Right cardiac atrium (tissue), 5 donors: Measurements from ENCODE around the gene PFDN2. TPM values are rescaled to one million over a fixed set of nuclear protein-coding genes. Genes with fewer than 3 reads are reported as not detected.

ENCODE experiments used
- ATAC-seq, 2 donors: fragments of 200-7000 bp; cut with Tn5 transposase; one replicate each; pipeline versions ENCODE4 v1.8.0 to v1.9.1; 2020; ENCODE audit warnings: moderate library complexity in 2 of 2, mild to moderate bottlenecking in 1 of 2
- DNase-seq, 3 donors: peaks; one replicate each; pipeline ENCODE4 v3.0.0-alpha.2; 2020
- H3K27ac ChIP-seq: one replicate; pipeline ENCODE4 v1.5.1; 2013; ENCODE audit warnings: mild to moderate bottlenecking, low read length, control low read depth, moderate library complexity
- H3K27me3 ChIP-seq: one replicate; pipeline ENCODE4 v1.6.1; 2013; ENCODE audit not compliant: control insufficient read depth, insufficient read depth
- H3K4me1 ChIP-seq: one replicate; pipeline ENCODE4 v1.6.1; 2013; ENCODE audit warnings: low read length; ENCODE audit not compliant: control insufficient read depth, insufficient read depth
- H3K4me3 ChIP-seq: one replicate; pipeline ENCODE4 v1.5.1; 2013; ENCODE audit warnings: low read length, control low read depth
- H3K9me3 ChIP-seq: one replicate; pipeline ENCODE4 v1.6.1; 2013; ENCODE audit warnings: low read length; ENCODE audit not compliant: control insufficient read depth
- WGBS: extraction: QIAGEN DNeasy Blood & Tissue Kit; methylation state at CpG from one replicate; pipeline ENCODE4 v1.1.7; 2013; 5-methylcytosine and 5-hydroxymethylcytosine counted together
- intact Hi-C, 4 donors: fragments of 100-400 bp; cut with DNase I; formaldehyde crosslinking; loops; one replicate each; pipeline versions ENCODE4 v1.11.0 to v1.14.0; 2022 to 2023
- polyA plus RNA-seq: library from polyadenylated mRNA; stranded (reverse); fragments of 200-250 nt; gene quantifications from one replicate; pipeline ENCODE4 v1.2.3, GENCODE V29; 2013
- total RNA-seq, 4 donors: library from RNA; stranded (reverse); fragmentation: NEBNext Ultra II Directional; extraction: Animal tissue kit (Norgen Biotek cat#: 25700); gene quantifications; one replicate each; pipeline ENCODE4 v1.2.1, GENCODE V29; 2021
- donor health status: healthy with polysubstance abuse.
- donor health status: DM: no; HTN: yes; CAD: no.
- donor health status: DM: no; HTN: no; CAD: no.
- donor health status: DM: no; HTN: yes; CAD: no; lungs with severe emphysema.
- donor health status: DM: yes; HTN: yes; CAD: no.

The PFDN2 gene
- total and polyA plus RNA-seq, 5 donors, result 44.9 to 151 (median 54.7) TPM

GRCh38 chr1:161137881-161138280 lies 20.0 kb upstream of the PFDN2 start:
- 56% methylated on average over 3 of the region's 3 CpGs for WGBS
- Histone ChIP-seq H3K4me1 (no peaks in the 10 kb centered on the region), H3K4me3 (no peak overlapping the region), H3K9me3 (no peaks in the 10 kb centered on the region), H3K27me3 (no peaks in the 10 kb centered on the region), H3K27ac (no peak overlapping the region)
- ATAC-seq (no peak), DNase-seq (peak in 1 of 3 donors; percentile 9)
- intact Hi-C loops, result loop anchor here in 3 of 4 donors (10.0 kb wide), 3 partner anchors 63 to 143 kb away; partner anchors contain the start of gene USF1 (in 1 of the 3)

GRCh38 chr1:161133220-161133740 lies 15.4 kb upstream of the PFDN2 start:
- peak overlapping the region; percentile 98 for H3K27ac ChIP-seq
- H3K9me3 ChIP-seq, result no peaks in the 10 kb centered on the region
- no peaks in the 10 kb centered on the region for H3K27me3 ChIP-seq
- DNase-seq (no peak), ATAC-seq (no peak)
- no peaks in the 10 kb centered on the region for H3K4me1 ChIP-seq
- peak overlapping the region; percentile 86 for H3K4me3 ChIP-seq
- 6% methylated on average over 11 of the region's 11 CpGs for WGBS
- intact Hi-C loops, result loop anchor here in 3 of 4 donors (10.0 kb wide), 3 partner anchors 58 to 138 kb away; partner anchors contain the start of gene USF1 (in 1 of the 3)

- H3K4me1 ChIP-seq, result no peaks in the 10 kb centered on the region
- DNase-seq, result peak; percentile 95 to 98 (median 96)
- peak; percentile 95 to 96 for ATAC-seq
- peak within 1 kb of the TSS; percentile 86 for H3K4me3 ChIP-seq
- under 1% methylated on average over 68 of the region's 68 CpGs for WGBS
- no peaks in the 10 kb centered on the region for H3K27me3 ChIP-seq
- intact Hi-C loops, result loop anchor here in 3 of 4 donors (10.0 kb wide), 3 partner anchors 58 to 138 kb away; partner anchors contain the start of gene USF1 (in 1 of the 3)
- no peaks in the 10 kb centered on the region for H3K9me3 ChIP-seq
- peak within 1 kb of the TSS; percentile 98 for H3K27ac ChIP-seq
Measured at GRCh38 chr1:161132410-161133219, 14.8 kb upstream of the PFDN2 start, which contains the start of gene DEDD. Gene DEDD, minus strand, starts transcription at chr1:161132667. Its CDS starts 8,205 bp downstream, at chr1:161124462.

GRCh38 chr1:161131523-161132409 lies 13.9 kb upstream of the PFDN2 start:
- H3K9me3 ChIP-seq, result no peaks in the 10 kb centered on the region
- ATAC-seq, result peak; percentile 20 to 24
- no peak for DNase-seq
- no peaks in the 10 kb centered on the region for H3K27me3 ChIP-seq
- peak overlapping the region; percentile 98 for H3K27ac ChIP-seq
- peak overlapping the region; percentile 86 for H3K4me3 ChIP-seq
- intact Hi-C loops, result loop anchor here in 3 of 4 donors (10.0 kb wide), 3 partner anchors 57 to 137 kb away; partner anchors contain the start of gene USF1 (in 1 of the 3)
- WGBS, result 2% methylated on average over 22 of the region's 22 CpGs
- no peaks in the 10 kb centered on the region for H3K4me1 ChIP-seq

GRCh38 chr1:161130266-161130665 lies 12.4 kb upstream of the PFDN2 start:
- H3K4me3 ChIP-seq, result no peak overlapping the region
- no peak overlapping the region for H3K27ac ChIP-seq
- intact Hi-C loops, result loop anchor here in 3 of 4 donors (10.0 kb wide), 3 partner anchors 55 to 135 kb away; partner anchors contain the start of gene USF1 (in 1 of the 3)
- H3K4me1 ChIP-seq, result no peaks in the 10 kb centered on the region
- ATAC-seq (no peak), DNase-seq (no peak)
- H3K27me3 ChIP-seq, result no peaks in the 10 kb centered on the region
- WGBS, result 35% methylated on average over 1 of the region's 1 CpG
- no peaks in the 10 kb centered on the region for H3K9me3 ChIP-seq

- H3K27me3 ChIP-seq, result no peaks in the 10 kb centered on the region
- ATAC-seq (no peak), DNase-seq (no peak)
- intact Hi-C loops, result no loop called here
- H3K9me3 ChIP-seq, result no peaks in the 10 kb centered on the region
- no peak overlapping the region for H3K4me3 ChIP-seq
- 86% methylated on average over 4 of the region's 4 CpGs for WGBS
- H3K4me1 ChIP-seq, result no peaks in the 10 kb centered on the region
- no peak overlapping the region for H3K27ac ChIP-seq
Measured at GRCh38 chr1:161128591-161129420, 11.0 kb upstream of the PFDN2 start.

GRCh38 chr1:161127649-161128048 lies 9.8 kb upstream of the PFDN2 start:
- H3K4me1 ChIP-seq, result no peaks in the 10 kb centered on the region
- H3K9me3 ChIP-seq, result no peaks in the 10 kb centered on the region
- H3K27me3 ChIP-seq, result no peaks in the 10 kb centered on the region
- ATAC-seq, result no peak
- intact Hi-C loops, result no loop called here
- H3K27ac ChIP-seq, result no peak overlapping the region
- DNase-seq, result no peak
- WGBS, result 84% methylated on average over 2 of the region's 2 CpGs
- H3K4me3 ChIP-seq, result no peak overlapping the region

GRCh38 chr1:161122967-161123366 lies 5.1 kb upstream of the PFDN2 start:
- Histone ChIP-seq H3K4me1 (peaks cover 8% of the 10 kb centered on the region), H3K27ac (no peak overlapping the region), H3K27me3 (no peaks in the 10 kb centered on the region), H3K4me3 (no peak overlapping the region), H3K9me3 (no peaks in the 10 kb centered on the region)
- no peak for DNase-seq
- intact Hi-C loops, result no loop called here
- ATAC-seq, result no peak
- 87% methylated on average over 6 of the region's 6 CpGs for WGBS

- intact Hi-C loops, result no loop called here
- 70% methylated on average over 4 of the region's 4 CpGs for WGBS
- Histone ChIP-seq H3K27me3 (no peaks in the 10 kb centered on the region), H3K4me1 (peaks cover 8% of the 10 kb centered on the region), H3K27ac (no peak overlapping the region), H3K9me3 (no peaks in the 10 kb centered on the region), H3K4me3 (no peak overlapping the region)
- DNase-seq (no peak), ATAC-seq (no peak)
Measured at GRCh38 chr1:161121834-161122233, 4.0 kb upstream of the PFDN2 start.
